GM23338 (cell line): ENCODE results near the gene JAM3. TPM values are rescaled to one million over a fixed set of nuclear protein-coding genes. Genes with fewer than 3 reads are reported as not detected.

Source experiments
- ATAC-seq: fragments of 200-7000 bp; cut with Tn5 transposase; 3 replicates; pipeline ENCODE4 v1.9.1; 2020
- DNase-seq: peaks from one replicate; pipeline ENCODE4 v3.0.0-alpha.2; 2015; ENCODE audit warnings: low spot score
- H2AFZ ChIP-seq: fragments of 200-600 bp; sonication (generic); 2 replicates; pipeline ENCODE4 v1.8.0; 2016; ENCODE audit warnings: antibody characterized with exemption, mild to moderate bottlenecking, moderate library complexity
- H3F3A ChIP-seq: fragments of 200-600 bp; sonication (generic); replicated peaks from 2 replicates; pipeline ENCODE4 v1.8.0; 2017; ENCODE audit warnings: antibody characterized with exemption, mixed run types, low read depth
- H3K27ac ChIP-seq: fragments of 200-600 bp; sonication (generic); 2 replicates; pipeline ENCODE4 v1.6.1; 2016; ENCODE audit warnings: low read depth
- H3K27me3 ChIP-seq: fragments of 200-600 bp; sonication (generic); 2 replicates; pipeline ENCODE4 v1.8.0; 2016; ENCODE audit warnings: mild to moderate bottlenecking, mixed run types, moderate library complexity; ENCODE audit not compliant: insufficient read depth
- H3K36me3 ChIP-seq: fragments of 200-600 bp; sonication (generic); 2 replicates; pipeline ENCODE4 v1.8.0; 2016; ENCODE audit warnings: mild to moderate bottlenecking; ENCODE audit not compliant: insufficient read depth
- H3K4me1 ChIP-seq: fragments of 200-600 bp; sonication (generic); 2 replicates; pipeline ENCODE4 v1.8.0; 2016; ENCODE audit warnings: mild to moderate bottlenecking, moderate library complexity; ENCODE audit not compliant: insufficient read depth
- H3K4me2 ChIP-seq: fragments of 200-600 bp; sonication (generic); 2 replicates; pipeline ENCODE4 v1.7.1; 2017; ENCODE audit warnings: mixed run types
- H3K4me3 ChIP-seq: fragments of 200-600 bp; sonication (generic); 2 replicates; pipeline ENCODE4 v1.6.1; 2016; ENCODE audit warnings: mixed run types
- H3K79me2 ChIP-seq: fragments of 200-600 bp; sonication (generic); replicated peaks from 2 replicates; pipeline ENCODE4 v1.8.0; 2017; ENCODE audit warnings: mild to moderate bottlenecking; ENCODE audit not compliant: insufficient read depth
- H3K9me2 ChIP-seq: fragments of 200-600 bp; sonication (generic); 2 replicates; pipeline ENCODE4 v1.8.0; 2017; ENCODE audit not compliant: insufficient read depth
- H4K20me1 ChIP-seq: fragments of 200-600 bp; sonication (generic); replicated peaks from 2 replicates; pipeline ENCODE4 v1.8.0; 2017; ENCODE audit warnings: mild to moderate bottlenecking; ENCODE audit not compliant: insufficient read depth
- H3K27ac Mint-ChIP-seq: 2 replicates; pipeline ENCODE4 v1.8.0; 2020; ENCODE audit warnings: inconsistent platforms, mild to moderate bottlenecking, moderate library complexity, mixed read lengths
- H3K27me3 Mint-ChIP-seq: 3 replicates; pipeline ENCODE4 v1.8.0; 2022; ENCODE audit warnings: low read depth, mild to moderate bottlenecking, moderate library complexity, mixed read lengths, inconsistent platforms; ENCODE audit not compliant: insufficient read depth, poor library complexity
- H3K36me3 Mint-ChIP-seq: 3 replicates; pipeline ENCODE4 v1.8.0; 2021; ENCODE audit warnings: low read depth, mild to moderate bottlenecking, inconsistent platforms, moderate library complexity, mixed read lengths
- H3K4me1 Mint-ChIP-seq: 3 replicates; pipeline ENCODE4 v1.8.0; 2020; ENCODE audit warnings: mild to moderate bottlenecking, inconsistent platforms, mixed read lengths
- H3K4me3 Mint-ChIP-seq: 3 replicates; pipeline ENCODE4 v1.8.0; 2021; ENCODE audit warnings: moderate library complexity, mild to moderate bottlenecking, inconsistent platforms, mixed read lengths
- H3K9me3 Mint-ChIP-seq: 3 replicates; pipeline ENCODE4 v1.8.0; 2020; ENCODE audit warnings: moderate library complexity, mild to moderate bottlenecking, inconsistent platforms, mixed read lengths
- EZH2 ChIP-seq: fragments of 200-600 bp; sonication (generic); IDR thresholded peaks from one replicate; pipeline ENCODE4 v1.8.0; 2017; ENCODE audit warnings: antibody characterized with exemption, mild to moderate bottlenecking, low read depth; ENCODE audit not compliant: unreplicated experiment
- EZH2phosphoT487 ChIP-seq: fragments of 200-600 bp; sonication (generic); IDR thresholded peaks from one replicate; pipeline ENCODE4 v1.8.1; 2018; ENCODE audit warnings: antibody characterized with exemption; ENCODE audit not compliant: unreplicated experiment
- JUNB ChIP-seq: IDR thresholded peaks from one replicate; pipeline ENCODE4 v1.6.1; 2016; ENCODE audit warnings: antibody characterized with exemption; ENCODE audit not compliant: unreplicated experiment
- POLR2AphosphoS5 ChIP-seq: IDR thresholded peaks from 2 replicates; pipeline ENCODE4 v1.6.1; 2016; ENCODE audit warnings: antibody characterized with exemption, low read depth
- polyA plus RNA-seq: library from polyadenylated mRNA; unstranded; fragments of >200 nt; fragmentation: Nextera tagmentation; extraction: Ambion mirVana; gene quantifications from 2 replicates; pipeline ENCODE4 v1.2.1, GENCODE V29; 2016
- total RNA-seq: library from RNA; depleted of rRNA; stranded (reverse); fragments of >200 nt; shearing (Covaris generic); gene quantifications from 2 replicates; pipeline ENCODE4 v1.2.3, GENCODE V29; 2014
- TF ChIP-seq, protein P1 (sequence below): fragments of 250-450 bp; sonication (Bioruptor Pico); IDR thresholded peaks from 2 replicates; pipeline ENCODE4 v1.5.0; 2020; ENCODE audit warnings: mild to moderate bottlenecking, moderate library complexity
- TF ChIP-seq, protein P2 (sequence below), 2 experiments: fragments of 200-600 bp in 1 of 2; sonication (generic) in 1 of 2; conservative IDR thresholded peaks; 2 replicates each; pipeline versions ENCODE4 v1.5.1 to v1.6.1; 2016 to 2017; ENCODE audit warnings: antibody characterized with exemption in 2 of 2, low read depth in 2 of 2, mild to moderate bottlenecking in 2 of 2, moderate library complexity in 1 of 2

Gene JAM3
- total and polyA plus RNA-seq, 2 experiments from 2014 or later: 14.1 to 41.5 TPM

DNA sequence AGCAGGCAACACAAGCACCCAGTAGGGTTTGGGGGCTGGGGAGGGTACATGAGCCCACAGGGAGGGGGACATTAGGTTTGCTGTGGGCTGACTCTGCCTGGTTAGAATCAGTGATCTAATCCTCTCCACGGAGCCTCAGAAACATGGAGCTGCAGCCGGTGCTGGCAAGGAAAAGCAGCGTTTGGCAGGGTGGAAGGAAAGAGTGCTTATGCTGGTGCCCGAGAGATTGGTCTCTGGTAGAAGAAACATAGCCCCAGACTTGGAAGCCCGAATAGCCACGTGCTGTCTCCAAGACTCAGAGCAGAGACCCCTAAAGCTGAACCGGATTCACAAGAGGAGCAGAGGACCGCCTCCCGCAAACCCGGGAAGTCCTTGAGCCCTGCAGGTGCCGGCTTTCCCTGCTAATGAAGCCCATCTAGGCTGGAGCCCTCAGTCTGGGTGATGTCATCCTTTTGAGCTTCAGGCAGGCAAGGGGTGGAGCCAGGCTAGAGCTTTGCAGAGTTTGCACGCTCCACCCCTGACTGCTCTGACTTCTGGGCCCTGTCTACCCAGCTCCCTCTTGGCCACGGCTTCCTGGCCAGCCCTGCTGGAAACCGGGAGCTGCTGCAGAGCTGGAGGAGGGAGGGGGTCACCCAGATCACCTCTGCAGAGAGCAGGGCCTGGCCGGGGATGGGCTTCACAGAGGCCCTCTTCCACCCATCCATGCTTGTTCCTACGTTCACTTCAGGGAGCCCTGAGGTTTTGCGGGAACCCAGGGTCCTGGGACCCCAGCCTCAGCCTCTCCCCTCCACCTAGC is 35.0 kb upstream of the JAM3 start:
- Histone ChIP-seq H2AFZ (peak overlapping the region; percentile 73), H3K27ac (peak overlapping the region; percentile 42; the same call in 1 of the 2 replicates), H4K20me1 (no peaks in the 10 kb centered on the region; the same call in 1 of the 2 replicates), H3K9me2 (no peaks in the 10 kb centered on the region), H3K27me3 (no peaks in the 10 kb centered on the region; the same call in 1 of the 2 replicates), H3K36me3 (no peaks in the 10 kb centered on the region), H3K4me1 (peaks cover 29% of the 10 kb centered on the region), H3K4me3 (peak overlapping the region; percentile 27; the same call in 1 of the 2 replicates), H3K4me2 (peak overlapping the region; percentile 72), H3K79me2 (no peaks in the 10 kb centered on the region), H3F3A (peaks cover 23% of the 10 kb centered on the region)
- peak; percentile 79 for ATAC-seq
- Mint-ChIP-seq H3K27me3 (peaks cover 43% of the 10 kb centered on the region), H3K9me3 (no peaks in the 10 kb centered on the region), H3K36me3 (no peaks in the 10 kb centered on the region), H3K4me3 (peak overlapping the region; percentile 60), H3K27ac (peak overlapping the region; percentile 54), H3K4me1 (peaks cover 51% of the 10 kb centered on the region)
- peak; percentile 96 for DNase-seq
- TF ChIP-seq POLR2AphosphoS5: peak; percentile 21; the same call in 1 of the 2 replicates
- TF ChIP-seq, protein P1, sequence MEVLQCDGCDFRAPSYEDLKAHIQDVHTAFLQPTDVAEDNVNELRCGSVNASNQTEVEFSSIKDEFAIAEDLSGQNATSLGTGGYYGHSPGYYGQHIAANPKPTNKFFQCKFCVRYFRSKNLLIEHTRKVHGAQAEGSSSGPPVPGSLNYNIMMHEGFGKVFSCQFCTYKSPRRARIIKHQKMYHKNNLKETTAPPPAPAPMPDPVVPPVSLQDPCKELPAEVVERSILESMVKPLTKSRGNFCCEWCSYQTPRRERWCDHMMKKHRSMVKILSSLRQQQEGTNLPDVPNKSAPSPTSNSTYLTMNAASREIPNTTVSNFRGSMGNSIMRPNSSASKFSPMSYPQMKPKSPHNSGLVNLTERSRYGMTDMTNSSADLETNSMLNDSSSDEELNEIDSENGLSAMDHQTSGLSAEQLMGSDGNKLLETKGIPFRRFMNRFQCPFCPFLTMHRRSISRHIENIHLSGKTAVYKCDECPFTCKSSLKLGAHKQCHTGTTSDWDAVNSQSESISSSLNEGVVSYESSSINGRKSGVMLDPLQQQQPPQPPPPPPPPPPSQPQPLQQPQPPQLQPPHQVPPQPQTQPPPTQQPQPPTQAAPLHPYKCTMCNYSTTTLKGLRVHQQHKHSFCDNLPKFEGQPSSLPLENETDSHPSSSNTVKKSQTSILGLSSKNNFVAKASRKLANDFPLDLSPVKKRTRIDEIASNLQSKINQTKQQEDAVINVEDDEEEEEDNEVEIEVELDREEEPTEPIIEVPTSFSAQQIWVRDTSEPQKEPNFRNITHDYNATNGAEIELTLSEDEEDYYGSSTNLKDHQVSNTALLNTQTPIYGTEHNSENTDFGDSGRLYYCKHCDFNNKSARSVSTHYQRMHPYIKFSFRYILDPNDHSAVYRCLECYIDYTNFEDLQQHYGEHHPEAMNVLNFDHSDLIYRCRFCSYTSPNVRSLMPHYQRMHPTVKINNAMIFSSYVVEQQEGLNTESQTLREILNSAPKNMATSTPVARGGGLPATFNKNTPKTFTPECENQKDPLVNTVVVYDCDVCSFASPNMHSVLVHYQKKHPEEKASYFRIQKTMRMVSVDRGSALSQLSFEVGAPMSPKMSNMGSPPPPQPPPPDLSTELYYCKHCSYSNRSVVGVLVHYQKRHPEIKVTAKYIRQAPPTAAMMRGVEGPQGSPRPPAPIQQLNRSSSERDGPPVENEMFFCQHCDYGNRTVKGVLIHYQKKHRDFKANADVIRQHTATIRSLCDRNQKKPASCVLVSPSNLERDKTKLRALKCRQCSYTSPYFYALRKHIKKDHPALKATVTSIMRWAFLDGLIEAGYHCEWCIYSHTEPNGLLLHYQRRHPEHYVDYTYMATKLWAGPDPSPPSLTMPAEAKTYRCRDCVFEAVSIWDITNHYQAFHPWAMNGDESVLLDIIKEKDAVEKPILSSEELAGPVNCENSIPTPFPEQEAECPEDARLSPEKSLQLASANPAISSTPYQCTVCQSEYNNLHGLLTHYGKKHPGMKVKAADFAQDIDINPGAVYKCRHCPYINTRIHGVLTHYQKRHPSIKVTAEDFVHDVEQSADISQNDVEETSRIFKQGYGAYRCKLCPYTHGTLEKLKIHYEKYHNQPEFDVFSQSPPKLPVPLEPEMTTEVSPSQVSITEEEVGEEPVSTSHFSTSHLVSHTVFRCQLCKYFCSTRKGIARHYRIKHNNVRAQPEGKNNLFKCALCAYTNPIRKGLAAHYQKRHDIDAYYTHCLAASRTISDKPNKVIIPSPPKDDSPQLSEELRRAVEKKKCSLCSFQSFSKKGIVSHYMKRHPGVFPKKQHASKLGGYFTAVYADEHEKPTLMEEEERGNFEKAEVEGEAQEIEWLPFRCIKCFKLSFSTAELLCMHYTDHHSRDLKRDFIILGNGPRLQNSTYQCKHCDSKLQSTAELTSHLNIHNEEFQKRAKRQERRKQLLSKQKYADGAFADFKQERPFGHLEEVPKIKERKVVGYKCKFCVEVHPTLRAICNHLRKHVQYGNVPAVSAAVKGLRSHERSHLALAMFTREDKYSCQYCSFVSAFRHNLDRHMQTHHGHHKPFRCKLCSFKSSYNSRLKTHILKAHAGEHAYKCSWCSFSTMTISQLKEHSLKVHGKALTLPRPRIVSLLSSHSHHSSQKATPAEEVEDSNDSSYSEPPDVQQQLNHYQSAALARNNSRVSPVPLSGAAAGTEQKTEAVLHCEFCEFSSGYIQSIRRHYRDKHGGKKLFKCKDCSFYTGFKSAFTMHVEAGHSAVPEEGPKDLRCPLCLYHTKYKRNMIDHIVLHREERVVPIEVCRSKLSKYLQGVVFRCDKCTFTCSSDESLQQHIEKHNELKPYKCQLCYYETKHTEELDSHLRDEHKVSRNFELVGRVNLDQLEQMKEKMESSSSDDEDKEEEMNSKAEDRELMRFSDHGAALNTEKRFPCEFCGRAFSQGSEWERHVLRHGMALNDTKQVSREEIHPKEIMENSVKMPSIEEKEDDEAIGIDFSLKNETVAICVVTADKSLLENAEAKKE (CRISPR knock-in tag): no peak
- TF ChIP-seq JUNB: no peak
- TF ChIP-seq, protein P2, sequence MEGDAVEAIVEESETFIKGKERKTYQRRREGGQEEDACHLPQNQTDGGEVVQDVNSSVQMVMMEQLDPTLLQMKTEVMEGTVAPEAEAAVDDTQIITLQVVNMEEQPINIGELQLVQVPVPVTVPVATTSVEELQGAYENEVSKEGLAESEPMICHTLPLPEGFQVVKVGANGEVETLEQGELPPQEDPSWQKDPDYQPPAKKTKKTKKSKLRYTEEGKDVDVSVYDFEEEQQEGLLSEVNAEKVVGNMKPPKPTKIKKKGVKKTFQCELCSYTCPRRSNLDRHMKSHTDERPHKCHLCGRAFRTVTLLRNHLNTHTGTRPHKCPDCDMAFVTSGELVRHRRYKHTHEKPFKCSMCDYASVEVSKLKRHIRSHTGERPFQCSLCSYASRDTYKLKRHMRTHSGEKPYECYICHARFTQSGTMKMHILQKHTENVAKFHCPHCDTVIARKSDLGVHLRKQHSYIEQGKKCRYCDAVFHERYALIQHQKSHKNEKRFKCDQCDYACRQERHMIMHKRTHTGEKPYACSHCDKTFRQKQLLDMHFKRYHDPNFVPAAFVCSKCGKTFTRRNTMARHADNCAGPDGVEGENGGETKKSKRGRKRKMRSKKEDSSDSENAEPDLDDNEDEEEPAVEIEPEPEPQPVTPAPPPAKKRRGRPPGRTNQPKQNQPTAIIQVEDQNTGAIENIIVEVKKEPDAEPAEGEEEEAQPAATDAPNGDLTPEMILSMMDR (conservative IDR thresholded peaks at IDR 0.05; ENCODE audit: low read depth in 2 of 2): no peak
- no peak for TF ChIP-seq EZH2
- no peak for TF ChIP-seq EZH2phosphoT487
